IMR-90 (cell line): ENCODE data around the gene ADAM30. TPM values are rescaled to one million over a fixed set of nuclear protein-coding genes. Genes with fewer than 3 reads are reported as not detected.
A peak's percentile ranks its signal among the peaks of the same experiment; 100 is the strongest.

Experiments used
- ATAC-seq: fragments of 200-7000 bp; cut with Tn5 transposase; 2 replicates; pipeline ENCODE4 v1.9.1; 2020; ENCODE audit warnings: low read depth, mild to moderate bottlenecking, moderate library complexity
- BruUV-seq: library from RNA; stranded (reverse); fragments of 400-500 nt; replicated peaks from 2 replicates; lab custom pipeline; 2021; lab: Mats Ljungman, UMichigan
- CTCF ChIA-PET: fragments of 300-600 bp; formaldehyde crosslinking; extraction: SDS; loops from one replicate; lab custom pipeline; 2021; ENCODE audit warnings: antibody characterized with exemption; lab: Yijun Ruan, JAX
- POLR2A ChIA-PET: fragments of 300-600 bp; sonication (Branson Sonifier 250); formaldehyde crosslinking; loops from one replicate; lab custom pipeline; 2022; ENCODE audit warnings: antibody characterized with exemption; ENCODE audit not compliant: unreplicated experiment; lab: Charles Lee
- DNase-seq: peaks from one replicate; pipeline ENCODE4 v3.0.0; 2013
- H2AFZ ChIP-seq: replicated peaks from 2 replicates; pipeline ENCODE3; 2013; ENCODE audit warnings: low read length, mild to moderate bottlenecking; ENCODE audit not compliant: poor library complexity
- H2AK5ac ChIP-seq: 2 replicates; pipeline ENCODE4 v1.6.1; 2013; ENCODE audit warnings: low read depth, low read length, inconsistent platforms
- H2AK9ac ChIP-seq: replicated peaks from 2 replicates; pipeline ENCODE3; 2013; ENCODE audit warnings: mild to moderate bottlenecking, low read depth, low read length, moderate library complexity; ENCODE audit not compliant: poor library complexity
- H2BK120ac ChIP-seq: 2 replicates; pipeline ENCODE4 v1.6.1; 2013; ENCODE audit warnings: low read depth, low read length, inconsistent platforms
- H2BK15ac ChIP-seq: 3 replicates; pipeline ENCODE4 v1.6.1; 2013; ENCODE audit warnings: low read depth, low read length, inconsistent platforms
- H2BK20ac ChIP-seq: 2 replicates; pipeline ENCODE4 v1.6.1; 2013; ENCODE audit warnings: low read depth, mild to moderate bottlenecking, inconsistent platforms, low read length, moderate library complexity
- H2BK5ac ChIP-seq: 2 replicates; pipeline ENCODE4 v1.6.1; 2013; ENCODE audit warnings: mild to moderate bottlenecking, low read depth, low read length, inconsistent platforms; ENCODE audit not compliant: poor library complexity, severe bottlenecking
- H3K14ac ChIP-seq: replicated peaks from 2 replicates; pipeline ENCODE4 v1.6.1; 2013; ENCODE audit warnings: low read depth, low read length, inconsistent platforms
- H3K18ac ChIP-seq: 2 replicates; pipeline ENCODE4 v1.6.1; 2013; ENCODE audit warnings: low read depth, low read length, control low read depth
- H3K23ac ChIP-seq: 2 replicates; pipeline ENCODE4 v1.6.1; 2013; ENCODE audit warnings: low read depth, low read length, inconsistent platforms
- H3K27ac ChIP-seq: 2 replicates; pipeline ENCODE4 v1.5.1; 2013; ENCODE audit warnings: mild to moderate bottlenecking, control low read depth, low read length; ENCODE audit not compliant: insufficient read depth
- H3K27me3 ChIP-seq: 2 replicates; pipeline ENCODE4 v1.6.1; 2013; ENCODE audit warnings: low read length; ENCODE audit not compliant: control insufficient read depth, insufficient read depth
- H3K36me3 ChIP-seq: 2 replicates; pipeline ENCODE4 v1.6.1; 2013; ENCODE audit warnings: low read length, mixed read lengths; ENCODE audit not compliant: control insufficient read depth, insufficient read depth
- H3K4ac ChIP-seq: 2 replicates; pipeline ENCODE4 v1.6.1; 2013; ENCODE audit warnings: low read depth, low read length, inconsistent platforms
- H3K4me1 ChIP-seq: 2 replicates; pipeline ENCODE4 v1.6.1; 2013; ENCODE audit warnings: low read length, mixed read lengths; ENCODE audit not compliant: control insufficient read depth, insufficient read depth
- H3K4me2 ChIP-seq: 2 replicates; pipeline ENCODE4 v1.6.1; 2013; ENCODE audit warnings: low read depth, mild to moderate bottlenecking, control low read depth, low read length, moderate library complexity
- H3K4me3 ChIP-seq: 2 replicates; pipeline ENCODE4 v1.5.1; 2013; ENCODE audit warnings: low read depth, mild to moderate bottlenecking, control low read depth, low read length, moderate library complexity; ENCODE audit not compliant: insufficient read depth
- H3K56ac ChIP-seq: 2 replicates; pipeline ENCODE4 v1.6.1; 2013; ENCODE audit warnings: low read length, inconsistent platforms; ENCODE audit not compliant: insufficient read depth; ENCODE audit errors: extremely low read depth
- H3K79me1 ChIP-seq, 2 experiments: 2 replicates each; pipeline ENCODE4 v1.6.1; 2013; ENCODE audit warnings: low read length in 2 of 2, inconsistent platforms in 1 of 2, low read depth in 1 of 2
- H3K9ac ChIP-seq: 2 replicates; pipeline ENCODE4 v1.6.1; 2013; ENCODE audit warnings: low read depth, low read length, control low read depth
- H3K9me1 ChIP-seq: 2 replicates; pipeline ENCODE4 v1.6.1; 2013; ENCODE audit warnings: low read length, inconsistent platforms; ENCODE audit not compliant: insufficient read depth
- H3K9me3 ChIP-seq: 2 replicates; pipeline ENCODE4 v1.6.1; 2013; ENCODE audit warnings: low read length; ENCODE audit not compliant: control insufficient read depth, insufficient read depth
- H4K20me1 ChIP-seq: 2 replicates; pipeline ENCODE4 v1.6.1; 2013; ENCODE audit warnings: low read length, inconsistent platforms; ENCODE audit not compliant: insufficient read depth
- H4K5ac ChIP-seq: 2 replicates; pipeline ENCODE4 v1.6.1; 2013; ENCODE audit warnings: mild to moderate bottlenecking, low read depth, low read length, control low read depth
- H4K8ac ChIP-seq, 2 experiments: 2 replicates each; pipeline ENCODE4 v1.6.1; 2013; ENCODE audit warnings: low read depth in 2 of 2, low read length in 2 of 2, control low read depth in 1 of 2, inconsistent platforms in 1 of 2
- H4K91ac ChIP-seq: 2 replicates; pipeline ENCODE4 v1.6.1; 2013; ENCODE audit warnings: low read depth, low read length, inconsistent platforms; ENCODE audit not compliant: insufficient read depth
- BHLHE40 ChIP-seq: fragments of 150-350 bp; IDR thresholded peaks from 2 replicates; pipeline ENCODE4 v1.6.1; 2016; ENCODE audit warnings: mild to moderate bottlenecking, low read depth, low read length
- CEBPB ChIP-seq: IDR thresholded peaks from 2 replicates; pipeline ENCODE4 v1.6.1; 2012; ENCODE audit warnings: low read depth, low read length, improper control_type of control experiment
- CHD1 ChIP-seq: IDR thresholded peaks from 2 replicates; pipeline ENCODE4 v1.6.1; 2012; ENCODE audit warnings: low read depth, low read length, improper control_type of control experiment
- FOS ChIP-seq: fragments of 150-350 bp; IDR thresholded peaks from 2 replicates; pipeline ENCODE4 v1.6.1; 2016; ENCODE audit warnings: low read depth, low read length
- MAFK ChIP-seq: IDR thresholded peaks from 2 replicates; pipeline ENCODE4 v1.6.1; 2012; ENCODE audit warnings: low read depth, low read length, improper control_type of control experiment
- MAZ ChIP-seq: IDR thresholded peaks from 2 replicates; pipeline ENCODE4 v1.6.1; 2012; ENCODE audit warnings: low read depth, mild to moderate bottlenecking, low read length, improper control_type of control experiment, moderate library complexity, borderline replicate concordance
- MXI1 ChIP-seq: IDR thresholded peaks from 2 replicates; pipeline ENCODE4 v1.6.1; 2012; ENCODE audit warnings: low read depth, mild to moderate bottlenecking, low read length, moderate library complexity, borderline replicate concordance
- POLR2A ChIP-seq: IDR thresholded peaks from 2 replicates; pipeline ENCODE4 v1.6.1; 2012; ENCODE audit warnings: mild to moderate bottlenecking, low read depth, low read length
- RAD21 ChIP-seq: IDR thresholded peaks from 2 replicates; pipeline ENCODE4 v1.6.1; 2012; ENCODE audit warnings: low read length, improper control_type of control experiment
- RCOR1 ChIP-seq: IDR thresholded peaks from 2 replicates; pipeline ENCODE4 v1.6.1; 2012; ENCODE audit warnings: mild to moderate bottlenecking, low read length, improper control_type of control experiment; ENCODE audit not compliant: insufficient replicate concordance
- SMC3 ChIP-seq: fragments of 150-350 bp; IDR thresholded peaks from 2 replicates; pipeline ENCODE4 v1.6.1; 2016; ENCODE audit warnings: low read depth, mild to moderate bottlenecking, antibody characterized with exemption, low read length, moderate library complexity
- WGBS, 2 experiments: methylation state at CpG; one replicate each; pipeline versions ENCODE4 v1.1.5 to v1.1.7; 2013; ENCODE audit warnings: missing lambda C conversion rate in 2 of 2; ENCODE audit not compliant: insufficient read length in 1 of 2; ENCODE audit errors: extremely low coverage in 2 of 2; 5-methylcytosine and 5-hydroxymethylcytosine counted together
- dilution Hi-C: fragments of 300-500 bp; cut with HindIII; formaldehyde crosslinking; loops from one replicate; pipeline ENCODE4 v1.14.3; 2018; ENCODE audit warnings: low sequenced_read_pairs; ENCODE audit not compliant: unreplicated experiment
- in situ Hi-C: fragments of 300-500 bp; cut with MboI; formaldehyde crosslinking; loops from 3 replicates; pipeline ENCODE4 v1.14.3; 2019; ENCODE audit warnings: low sequenced_read_pairs, inconsistent platforms, mixed read lengths
- intact Hi-C: fragments of 100-400 bp; cut with micrococcal nuclease; formaldehyde crosslinking; loops from 2 replicates; pipeline ENCODE4 v1.10.0; 2022
- polyA plus RNA-seq, 3 experiments: library from polyadenylated mRNA; depleted of rRNA; stranded (reverse); fragments of >200 nt; gene quantifications; 2 replicates each; pipeline ENCODE4 v1.2.3, GENCODE V29; 2012; ENCODE audit warnings: low replicate concordance in 1 of 3
- total RNA-seq: library from RNA; depleted of rRNA; stranded (reverse); fragments of >200 nt; gene quantifications from 2 replicates; pipeline ENCODE4 v1.2.3, GENCODE V29; 2012
- TF ChIP-seq, protein P1 (sequence below): conservative IDR thresholded peaks from 2 replicates; pipeline ENCODE4 v1.5.1; 2012; ENCODE audit warnings: mild to moderate bottlenecking, low read depth, low read length, improper control_type of control experiment
- TF ChIP-seq, protein P2 (sequence below): fragments of 150-350 bp; IDR thresholded peaks from 2 replicates; pipeline ENCODE4 v1.6.1; 2016; ENCODE audit warnings: low read depth, mild to moderate bottlenecking, low read length, moderate library complexity, borderline replicate concordance
- TF ChIP-seq, protein P3 (sequence below): fragments of 150-350 bp; IDR thresholded peaks from 2 replicates; pipeline ENCODE4 v1.6.1; 2017; ENCODE audit warnings: mild to moderate bottlenecking, antibody characterized with exemption, low read length, low read depth

Gene ADAM30
- total and polyA plus RNA-seq, 2 of the 4 experiments (the other 2 are of a cell fraction): not detected

DNA sequence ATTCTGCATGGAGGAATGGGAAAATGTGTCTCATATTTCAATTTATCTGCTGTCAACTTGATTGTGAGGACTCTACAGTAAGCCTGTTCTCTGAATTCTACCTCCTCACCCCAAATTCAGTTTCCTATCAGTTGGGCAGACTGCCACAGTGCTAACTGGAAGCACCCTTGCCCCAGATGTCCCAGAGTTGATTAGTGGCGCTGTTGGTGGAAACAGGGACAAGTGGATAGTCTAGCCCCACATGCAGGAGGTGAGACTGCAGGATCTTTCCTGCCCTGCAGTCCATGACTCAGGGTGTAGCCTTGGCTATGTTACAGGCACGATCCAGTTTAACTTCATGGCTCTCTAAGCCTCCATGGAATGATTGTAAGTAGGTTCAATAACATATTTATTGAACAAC lies 22.1 kb downstream of the ADAM30 start:
- dilution Hi-C loops: no loop called here
- Histone ChIP-seq H2AFZ (peak overlapping the region; percentile 37), H3K9ac (no peak overlapping the region), H2BK20ac (0 out of 2 replicates have a peak overlapping the region, but pooled peaks have one; percentile 3), H2BK5ac (no peak overlapping the region), H3K4ac (no peak overlapping the region), H3K4me1 (peaks cover 8% of the 10 kb centered on the region; the same call in 1 of the 2 replicates), H3K36me3 (no peaks in the 10 kb centered on the region), H3K4me3 (no peak overlapping the region), H3K9me3 (no peaks in the 10 kb centered on the region), H3K79me1 (no peaks in the 10 kb centered on the region), H3K27ac (no peak overlapping the region), H3K56ac (no peak overlapping the region), H4K5ac (no peak overlapping the region), H3K18ac (peak overlapping the region; percentile 20; the same call in 1 of the 2 replicates), H3K9me1 (peaks cover 3% of the 10 kb centered on the region; the same call in 1 of the 2 replicates), H3K23ac (no peak overlapping the region), H4K20me1 (no peaks in the 10 kb centered on the region), H3K14ac (peak overlapping the region; percentile 33; the same call in 1 of the 2 replicates), H3K4me2 (no peak overlapping the region), H4K8ac (no peak overlapping the region), H2BK15ac (0 out of 3 replicates have a peak overlapping the region, but pooled peaks have one; percentile 65), H2BK120ac (no peak overlapping the region), H2AK9ac (no peak overlapping the region), H2AK5ac (no peak overlapping the region; the same call in 1 of the 2 replicates), H4K91ac (0 out of 2 replicates have a peak overlapping the region, but pooled peaks have one; percentile 5), H3K27me3 (no peaks in the 10 kb centered on the region)
- DNase-seq (no peak), ATAC-seq (no peak)
- intact Hi-C loops: loop anchor here (10.0 kb wide), 2 partner anchors 71 to 271 kb away; no protein-coding TSS in a partner anchor
- POLR2A ChIA-PET: no interaction called here
- CTCF ChIA-PET: interaction anchor here (1.0 to 1.2 kb wide), 2 partner anchors 10 to 74 kb away, joined by 3 to 6 read pairs; no protein-coding TSS in a partner anchor
- no CpG with 5 or more reads among the region's 2 CpGs for WGBS, 2 experiments
- BruUV-seq: no TSS peak
- TF ChIP-seq, protein P1, sequence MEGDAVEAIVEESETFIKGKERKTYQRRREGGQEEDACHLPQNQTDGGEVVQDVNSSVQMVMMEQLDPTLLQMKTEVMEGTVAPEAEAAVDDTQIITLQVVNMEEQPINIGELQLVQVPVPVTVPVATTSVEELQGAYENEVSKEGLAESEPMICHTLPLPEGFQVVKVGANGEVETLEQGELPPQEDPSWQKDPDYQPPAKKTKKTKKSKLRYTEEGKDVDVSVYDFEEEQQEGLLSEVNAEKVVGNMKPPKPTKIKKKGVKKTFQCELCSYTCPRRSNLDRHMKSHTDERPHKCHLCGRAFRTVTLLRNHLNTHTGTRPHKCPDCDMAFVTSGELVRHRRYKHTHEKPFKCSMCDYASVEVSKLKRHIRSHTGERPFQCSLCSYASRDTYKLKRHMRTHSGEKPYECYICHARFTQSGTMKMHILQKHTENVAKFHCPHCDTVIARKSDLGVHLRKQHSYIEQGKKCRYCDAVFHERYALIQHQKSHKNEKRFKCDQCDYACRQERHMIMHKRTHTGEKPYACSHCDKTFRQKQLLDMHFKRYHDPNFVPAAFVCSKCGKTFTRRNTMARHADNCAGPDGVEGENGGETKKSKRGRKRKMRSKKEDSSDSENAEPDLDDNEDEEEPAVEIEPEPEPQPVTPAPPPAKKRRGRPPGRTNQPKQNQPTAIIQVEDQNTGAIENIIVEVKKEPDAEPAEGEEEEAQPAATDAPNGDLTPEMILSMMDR: no peak
- TF ChIP-seq FOS: no peak
- TF ChIP-seq CHD1: no peak
- no peak for TF ChIP-seq POLR2A
- TF ChIP-seq BHLHE40: no peak
- TF ChIP-seq CEBPB: no peak
- no peak for TF ChIP-seq RCOR1
- no peak for TF ChIP-seq MAZ
- no peak for TF ChIP-seq MXI1
- TF ChIP-seq, protein P2, sequence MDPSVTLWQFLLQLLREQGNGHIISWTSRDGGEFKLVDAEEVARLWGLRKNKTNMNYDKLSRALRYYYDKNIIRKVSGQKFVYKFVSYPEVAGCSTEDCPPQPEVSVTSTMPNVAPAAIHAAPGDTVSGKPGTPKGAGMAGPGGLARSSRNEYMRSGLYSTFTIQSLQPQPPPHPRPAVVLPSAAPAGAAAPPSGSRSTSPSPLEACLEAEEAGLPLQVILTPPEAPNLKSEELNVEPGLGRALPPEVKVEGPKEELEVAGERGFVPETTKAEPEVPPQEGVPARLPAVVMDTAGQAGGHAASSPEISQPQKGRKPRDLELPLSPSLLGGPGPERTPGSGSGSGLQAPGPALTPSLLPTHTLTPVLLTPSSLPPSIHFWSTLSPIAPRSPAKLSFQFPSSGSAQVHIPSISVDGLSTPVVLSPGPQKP: no peak
- TF ChIP-seq SMC3: no peak
- TF ChIP-seq MAFK: no peak
- TF ChIP-seq, protein P3, sequence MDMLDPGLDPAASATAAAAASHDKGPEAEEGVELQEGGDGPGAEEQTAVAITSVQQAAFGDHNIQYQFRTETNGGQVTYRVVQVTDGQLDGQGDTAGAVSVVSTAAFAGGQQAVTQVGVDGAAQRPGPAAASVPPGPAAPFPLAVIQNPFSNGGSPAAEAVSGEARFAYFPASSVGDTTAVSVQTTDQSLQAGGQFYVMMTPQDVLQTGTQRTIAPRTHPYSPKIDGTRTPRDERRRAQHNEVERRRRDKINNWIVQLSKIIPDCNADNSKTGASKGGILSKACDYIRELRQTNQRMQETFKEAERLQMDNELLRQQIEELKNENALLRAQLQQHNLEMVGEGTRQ: no peak
- TF ChIP-seq RAD21: no peak
- in situ Hi-C loops: no loop called here
